Liver (tissue), 9 donors: ENCODE data around the gene HOXA7. TPM values are rescaled to one million over a fixed set of nuclear protein-coding genes. Genes with fewer than 3 reads are reported as not detected.

Source experiments
- DNase-seq: peaks from one replicate; pipeline ENCODE4 v3.0.0-alpha.2; 2017; ENCODE audit warnings: low spot score
- H3K27ac ChIP-seq, 2 donors: one replicate each; pipeline ENCODE4 v1.7.0; 2013; ENCODE audit warnings: inconsistent platforms in 2 of 2, low read length in 2 of 2, control low read depth in 1 of 2, low read depth in 1 of 2, mild to moderate bottlenecking in 1 of 2
- H3K27me3 ChIP-seq, 4 donors: one replicate each; pipeline versions ENCODE4 v1.6.1 to v1.7.0; 2013; ENCODE audit warnings: low read length in 3 of 4, inconsistent platforms in 1 of 4, mild to moderate bottlenecking in 1 of 4, moderate library complexity in 1 of 4; ENCODE audit not compliant: control insufficient read depth in 4 of 4, insufficient read depth in 4 of 4
- H3K36me3 ChIP-seq, 4 donors: one replicate each; pipeline versions ENCODE4 v1.6.1 to v1.7.0; 2013; ENCODE audit warnings: low read length in 3 of 4, mild to moderate bottlenecking in 3 of 4, low read depth in 1 of 4, moderate library complexity in 1 of 4; ENCODE audit not compliant: control insufficient read depth in 4 of 4, insufficient read depth in 3 of 4
- H3K4me1 ChIP-seq, 4 donors: one replicate each; pipeline versions ENCODE4 v1.6.1 to v1.7.0; 2013; ENCODE audit warnings: low read length in 3 of 4, mild to moderate bottlenecking in 3 of 4, moderate library complexity in 1 of 4; ENCODE audit not compliant: control insufficient read depth in 4 of 4, insufficient read depth in 4 of 4
- H3K4me3 ChIP-seq, 3 donors: one replicate each; pipeline versions ENCODE4 v1.6.1 to v1.7.0; 2013; ENCODE audit warnings: low read length in 3 of 3, control low read depth in 1 of 3, low read depth in 1 of 3, mild to moderate bottlenecking in 1 of 3
- H3K9ac ChIP-seq, 2 donors: one replicate each; pipeline ENCODE4 v1.7.0; 2013; ENCODE audit warnings: low read length in 2 of 2, mild to moderate bottlenecking in 2 of 2, moderate library complexity in 2 of 2, control low read depth in 1 of 2, low read depth in 1 of 2
- H3K9me3 ChIP-seq, 4 donors: one replicate each; pipeline versions ENCODE4 v1.6.1 to v1.7.0; 2013; ENCODE audit warnings: low read length in 3 of 4; ENCODE audit not compliant: control insufficient read depth in 4 of 4
- EGR1 ChIP-seq, 2 donors: IDR thresholded peaks; 2 replicates each; pipeline ENCODE4 v1.6.1; 2016 to 2018; ENCODE audit warnings: antibody characterized with exemption in 2 of 2, low read depth in 2 of 2
- FOXA1 ChIP-seq: IDR thresholded peaks from 2 replicates; pipeline ENCODE4 v1.6.1; 2016; ENCODE audit warnings: antibody characterized with exemption
- FOXA2 ChIP-seq: IDR thresholded peaks from 2 replicates; pipeline ENCODE4 v1.6.1; 2016; ENCODE audit warnings: antibody characterized with exemption
- HNF4A ChIP-seq, 2 donors: conservative IDR thresholded peaks; 2 replicates each; pipeline ENCODE4 v1.6.1; 2016; ENCODE audit warnings: antibody characterized with exemption in 2 of 2, mild to moderate bottlenecking in 2 of 2
- HNF4G ChIP-seq: IDR thresholded peaks from 2 replicates; pipeline ENCODE4 v1.6.1; 2016; ENCODE audit warnings: antibody characterized with exemption
- JUND ChIP-seq, 2 donors: IDR thresholded peaks; 2 replicates each; pipeline ENCODE4 v1.6.1; 2016; ENCODE audit warnings: antibody characterized with exemption in 2 of 2
- NR2F2 ChIP-seq: IDR thresholded peaks from 2 replicates; pipeline ENCODE4 v1.6.1; 2016; ENCODE audit warnings: antibody characterized with exemption
- RAD21 ChIP-seq, 2 donors: IDR thresholded peaks; 2 replicates each; pipeline ENCODE4 v1.6.1; 2016; ENCODE audit warnings: antibody characterized with exemption in 2 of 2, mild to moderate bottlenecking in 2 of 2
- REST ChIP-seq: IDR thresholded peaks from 2 replicates; pipeline ENCODE4 v1.6.1; 2016; ENCODE audit warnings: antibody characterized with exemption, mild to moderate bottlenecking
- RXRA ChIP-seq, 2 donors: IDR thresholded peaks; 2 replicates each; pipeline ENCODE4 v1.6.1; 2017 to 2018; ENCODE audit warnings: antibody characterized with exemption in 2 of 2, mild to moderate bottlenecking in 1 of 2
- SP1 ChIP-seq: IDR thresholded peaks from 2 replicates; pipeline ENCODE4 v1.6.1; 2018; ENCODE audit warnings: antibody characterized with exemption, mild to moderate bottlenecking
- YY1 ChIP-seq: IDR thresholded peaks from 2 replicates; pipeline ENCODE4 v1.6.1; 2016; ENCODE audit warnings: antibody characterized with exemption, mild to moderate bottlenecking
- WGBS: extraction: QIAGEN DNeasy Blood & Tissue Kit; methylation state at CpG from one replicate; pipeline ENCODE4 v1.1.7; 2013; 5-methylcytosine and 5-hydroxymethylcytosine counted together
- polyA plus RNA-seq, 2 donors: library from polyadenylated mRNA; stranded (reverse) in 1 of 2; unstranded in 1 of 2; fragments of 200-250 nt in 1 of 2; fragments of >200 nt in 1 of 2; fragmentation: Nextera tagmentation in 1 of 2; extraction: Ambion mirVana in 1 of 2; gene quantifications; one replicate each; pipeline versions ENCODE4 v1.2.1 to v1.2.3, GENCODE V29; 2013 to 2015
- total RNA-seq, 2 donors: library from RNA; depleted of rRNA; stranded (reverse); fragments of >200 nt; gene quantifications; one replicate each; pipeline ENCODE4 v1.2.3, GENCODE V29; 2014
- TF ChIP-seq, protein P1 (sequence below): IDR thresholded peaks from 2 replicates; pipeline ENCODE4 v1.6.1; 2016; ENCODE audit warnings: antibody characterized with exemption
- TF ChIP-seq, protein P2 (sequence below): IDR thresholded peaks from 2 replicates; pipeline ENCODE4 v1.6.1; 2016; ENCODE audit warnings: antibody characterized with exemption
- TF ChIP-seq, protein P3 (sequence below): fragments of 150-350 bp; IDR thresholded peaks from 2 replicates; pipeline ENCODE4 v1.5.1; 2017; ENCODE audit warnings: improper control_type of control experiment, low read depth, low read length; ENCODE audit not compliant: missing input control
- donor health status: healthy.
- donor health status: healthy.
- donor health status: healthy.
- donor health status: healthy.
- donor health status: healthy.

The HOXA7 gene
- total and polyA plus RNA-seq, 4 donors = under 0.01 to 0.05 TPM; not detected in 2

DNA sequence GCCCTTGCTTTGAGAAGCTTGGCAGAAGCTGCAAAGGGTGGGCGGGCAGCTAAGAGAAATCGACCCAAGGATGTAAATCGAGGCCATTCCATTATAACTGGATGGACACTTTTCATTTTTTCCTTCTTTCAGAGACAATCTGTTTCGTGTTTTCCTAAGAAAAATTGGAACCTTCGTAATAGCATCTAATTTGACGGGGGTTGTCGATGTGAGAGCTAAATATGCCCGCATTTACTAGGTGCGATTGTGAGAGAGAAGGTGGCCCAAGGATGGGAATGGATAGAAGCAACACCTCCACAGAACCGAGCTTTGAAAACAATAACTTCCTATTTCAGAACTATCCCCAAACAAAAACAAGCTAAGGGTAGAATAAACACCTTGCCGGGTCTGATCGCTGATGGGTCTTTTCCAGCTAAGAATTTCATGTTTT lies 25.1 kb downstream of the HOXA7 start:
- no peak overlapping the region for H3K9ac ChIP-seq
- peaks cover 0 to 2% (median 0%) of the 10 kb centered on the region in 4 donors for H3K9me3 ChIP-seq
- DNase-seq = no peak
- H3K27me3 ChIP-seq = peaks cover 0 to 19% (median 9%) of the 10 kb centered on the region in 4 donors
- peaks cover 0 to 9% (median 1%) of the 10 kb centered on the region in 4 donors for H3K4me1 ChIP-seq
- peak overlapping the region; percentile 37 to 52 for H3K27ac ChIP-seq
- WGBS = 26% methylated on average over 12 of the region's 12 CpGs
- TF ChIP-seq FOXA2 (no peak), YY1 (no peak), REST (no peak), RAD21 (IDR thresholded peaks at IDR 0.05) (no peak), FOXA1 (no peak), EGR1 (IDR thresholded peaks at IDR 0.05; ENCODE audit: low read depth in 2 of 2) (no peak), JUND (IDR thresholded peaks at IDR 0.05) (no peak), HNF4G (no peak), HNF4A (conservative IDR thresholded peaks at IDR 0.05) (no peak), NR2F2 (no peak)
- TF ChIP-seq, protein P1, sequence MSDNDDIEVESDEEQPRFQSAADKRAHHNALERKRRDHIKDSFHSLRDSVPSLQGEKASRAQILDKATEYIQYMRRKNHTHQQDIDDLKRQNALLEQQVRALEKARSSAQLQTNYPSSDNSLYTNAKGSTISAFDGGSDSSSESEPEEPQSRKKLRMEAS = no peak
- TF ChIP-seq, protein P2, sequence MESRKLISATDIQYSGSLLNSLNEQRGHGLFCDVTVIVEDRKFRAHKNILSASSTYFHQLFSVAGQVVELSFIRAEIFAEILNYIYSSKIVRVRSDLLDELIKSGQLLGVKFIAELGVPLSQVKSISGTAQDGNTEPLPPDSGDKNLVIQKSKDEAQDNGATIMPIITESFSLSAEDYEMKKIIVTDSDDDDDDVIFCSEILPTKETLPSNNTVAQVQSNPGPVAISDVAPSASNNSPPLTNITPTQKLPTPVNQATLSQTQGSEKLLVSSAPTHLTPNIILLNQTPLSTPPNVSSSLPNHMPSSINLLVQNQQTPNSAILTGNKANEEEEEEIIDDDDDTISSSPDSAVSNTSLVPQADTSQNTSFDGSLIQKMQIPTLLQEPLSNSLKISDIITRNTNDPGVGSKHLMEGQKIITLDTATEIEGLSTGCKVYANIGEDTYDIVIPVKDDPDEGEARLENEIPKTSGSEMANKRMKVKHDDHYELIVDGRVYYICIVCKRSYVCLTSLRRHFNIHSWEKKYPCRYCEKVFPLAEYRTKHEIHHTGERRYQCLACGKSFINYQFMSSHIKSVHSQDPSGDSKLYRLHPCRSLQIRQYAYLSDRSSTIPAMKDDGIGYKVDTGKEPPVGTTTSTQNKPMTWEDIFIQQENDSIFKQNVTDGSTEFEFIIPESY = no peak
- TF ChIP-seq, protein P3, sequence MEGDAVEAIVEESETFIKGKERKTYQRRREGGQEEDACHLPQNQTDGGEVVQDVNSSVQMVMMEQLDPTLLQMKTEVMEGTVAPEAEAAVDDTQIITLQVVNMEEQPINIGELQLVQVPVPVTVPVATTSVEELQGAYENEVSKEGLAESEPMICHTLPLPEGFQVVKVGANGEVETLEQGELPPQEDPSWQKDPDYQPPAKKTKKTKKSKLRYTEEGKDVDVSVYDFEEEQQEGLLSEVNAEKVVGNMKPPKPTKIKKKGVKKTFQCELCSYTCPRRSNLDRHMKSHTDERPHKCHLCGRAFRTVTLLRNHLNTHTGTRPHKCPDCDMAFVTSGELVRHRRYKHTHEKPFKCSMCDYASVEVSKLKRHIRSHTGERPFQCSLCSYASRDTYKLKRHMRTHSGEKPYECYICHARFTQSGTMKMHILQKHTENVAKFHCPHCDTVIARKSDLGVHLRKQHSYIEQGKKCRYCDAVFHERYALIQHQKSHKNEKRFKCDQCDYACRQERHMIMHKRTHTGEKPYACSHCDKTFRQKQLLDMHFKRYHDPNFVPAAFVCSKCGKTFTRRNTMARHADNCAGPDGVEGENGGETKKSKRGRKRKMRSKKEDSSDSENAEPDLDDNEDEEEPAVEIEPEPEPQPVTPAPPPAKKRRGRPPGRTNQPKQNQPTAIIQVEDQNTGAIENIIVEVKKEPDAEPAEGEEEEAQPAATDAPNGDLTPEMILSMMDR = no peak
- H3K36me3 ChIP-seq = no peaks in the 10 kb centered on the region
- H3K4me3 ChIP-seq = peak overlapping the region in 1 of 3 donors; percentile 57

DNA sequence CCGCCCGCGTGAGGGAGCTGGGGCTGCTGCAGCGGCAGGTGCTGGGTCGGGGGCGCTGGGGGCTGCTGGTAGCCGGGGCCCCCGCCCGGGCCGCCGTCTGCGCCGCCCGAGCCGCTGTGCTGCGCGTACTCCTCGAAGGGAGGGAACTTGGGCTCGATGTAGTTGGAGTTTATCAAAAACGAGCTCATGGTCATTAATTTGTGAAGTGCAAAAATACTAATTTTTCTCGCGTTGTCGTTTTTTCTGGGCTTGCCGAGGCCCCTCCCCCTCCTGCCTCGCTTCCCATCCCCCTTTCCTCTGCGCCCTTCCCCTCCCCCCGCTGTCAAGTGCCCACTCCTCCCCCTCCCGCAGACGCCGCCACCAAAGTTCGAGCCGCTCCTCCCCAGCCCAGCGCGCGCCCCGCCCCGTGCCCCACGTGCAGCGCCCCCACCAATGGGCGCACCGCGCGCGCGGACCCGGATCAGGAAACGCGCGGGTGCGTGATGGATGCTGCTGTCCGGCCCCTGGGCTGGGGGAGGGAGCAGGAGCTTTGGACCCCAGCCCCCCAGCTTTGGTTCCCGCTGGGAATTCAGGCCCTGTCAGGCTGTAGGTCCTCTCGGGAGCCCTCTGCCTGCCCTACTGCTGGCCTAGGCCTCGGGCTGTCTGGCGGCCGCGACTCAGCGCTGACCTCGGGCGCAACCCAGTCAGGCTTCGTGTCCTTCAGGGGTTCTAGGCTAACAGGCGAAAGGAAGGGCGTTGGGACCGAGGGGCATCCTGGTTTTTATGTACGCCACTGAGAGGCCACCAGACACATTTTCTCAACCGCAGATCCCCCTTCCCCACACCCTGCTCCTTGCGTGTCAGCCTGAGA lies 25.7 kb downstream of the HOXA7 start, which contains the start of gene HOXA4:
Gene HOXA4 (minus strand): TSS at position 218 of the 850 bp plus-strand sequence. CDS start 24 bp downstream, at position 194.
- Histone ChIP-seq H3K4me3 (peak within 1 kb of the TSS; percentile 30 to 57 (median 49)), H3K9ac (no peak within 1 kb of the TSS), H3K9me3 (peaks cover 0 to 2% (median 0%) of the 10 kb centered on the region in 4 donors), H3K4me1 (peaks cover 0 to 9% (median 1%) of the 10 kb centered on the region in 4 donors), H3K27me3 (peaks cover 0 to 21% (median 8%) of the 10 kb centered on the region in 4 donors), H3K27ac (peak within 1 kb of the TSS; percentile 63 to 70), H3K36me3 (no peaks in the 10 kb centered on the region)
- TF ChIP-seq RXRA (IDR thresholded peaks at IDR 0.05) = no peak
- TF ChIP-seq REST = no peak
- TF ChIP-seq SP1 = peak; percentile 20
- TF ChIP-seq FOXA1 = no peak
- WGBS = 10% methylated on average over 67 of the region's 67 CpGs
- peak; percentile 83 for DNase-seq
